SHP77 treated with DMSO at 0.1 percent for 48 hours (cell line): Measurements from ENCODE around the gene BARHL1.

Experiments used
- DNase-seq: peaks from one replicate; lab custom pipeline; 2025; lab: John Stamatoyannopoulos, UW

BARHL1 gene

DNA sequence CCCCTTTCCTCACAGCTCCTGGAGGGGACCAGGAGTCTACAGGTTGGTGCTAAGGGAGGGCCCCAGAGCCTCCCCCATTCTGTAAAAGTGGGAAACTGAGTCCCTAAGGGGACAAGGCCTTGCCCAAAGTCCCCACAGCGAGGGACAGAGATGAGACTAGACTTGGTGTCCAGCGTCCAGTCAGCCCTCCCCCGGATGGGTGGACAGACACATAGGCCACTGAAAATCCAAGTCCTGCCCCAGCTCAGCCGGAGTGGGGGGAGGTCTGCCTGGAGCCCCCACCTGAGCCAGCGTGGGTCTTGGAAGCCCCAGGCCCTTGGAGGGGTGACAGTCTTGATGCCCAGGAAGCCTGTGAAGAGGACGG lies 5.2 kb downstream of the BARHL1 start:
- DNase-seq: no peak

- no peak for DNase-seq
These were observed 5.7 kb downstream of the BARHL1 start for GRCh38 chr9:132588098-132588497.

GRCh38 chr9:132588501-132589147 lies 6.2 kb downstream of the BARHL1 start:
- DNase-seq: no peak

GRCh38 chr9:132589148-132590036 lies 7.0 kb downstream of the BARHL1 start:
- no peak for DNase-seq

DNA sequence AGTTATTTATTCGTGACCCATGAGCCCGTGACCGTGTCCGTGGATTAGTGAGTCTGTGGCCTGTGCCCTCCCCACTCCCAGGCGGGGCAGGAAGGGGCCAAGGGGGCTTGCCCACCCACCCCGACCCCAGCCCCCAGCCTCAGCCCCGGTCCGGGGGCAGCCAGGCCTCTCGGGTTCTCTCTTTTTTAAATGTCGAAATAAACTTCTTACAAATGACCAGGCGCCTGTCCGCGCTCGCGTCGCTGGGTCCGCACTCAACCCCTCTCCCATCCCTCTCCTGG lies 7.6 kb downstream of the BARHL1 start:
- DNase-seq: no peak

GRCh38 chr9:132590318-132591182 lies 8.1 kb downstream of the BARHL1 start:
- DNase-seq: no peak

DNA sequence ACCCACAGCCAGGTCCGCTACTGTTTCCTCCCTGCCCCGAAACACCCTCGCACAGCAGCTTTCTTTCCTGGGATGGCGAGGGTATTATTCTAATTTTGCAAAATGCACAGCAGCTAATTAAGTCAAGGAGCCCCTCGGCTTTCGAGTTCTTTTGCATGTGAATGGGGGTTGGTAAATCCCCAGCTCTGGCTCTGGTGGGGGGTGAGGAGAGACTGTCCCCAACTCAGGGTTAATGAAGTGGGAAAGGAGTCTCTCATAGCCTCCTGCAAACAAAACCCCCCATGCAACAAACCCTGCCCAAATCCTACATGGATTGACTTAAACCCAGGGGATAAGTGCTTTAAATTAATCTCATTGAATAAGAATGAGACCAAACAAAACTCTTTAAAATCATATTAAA lies 8.8 kb downstream of the BARHL1 start:
- DNase-seq: no peak

DNA sequence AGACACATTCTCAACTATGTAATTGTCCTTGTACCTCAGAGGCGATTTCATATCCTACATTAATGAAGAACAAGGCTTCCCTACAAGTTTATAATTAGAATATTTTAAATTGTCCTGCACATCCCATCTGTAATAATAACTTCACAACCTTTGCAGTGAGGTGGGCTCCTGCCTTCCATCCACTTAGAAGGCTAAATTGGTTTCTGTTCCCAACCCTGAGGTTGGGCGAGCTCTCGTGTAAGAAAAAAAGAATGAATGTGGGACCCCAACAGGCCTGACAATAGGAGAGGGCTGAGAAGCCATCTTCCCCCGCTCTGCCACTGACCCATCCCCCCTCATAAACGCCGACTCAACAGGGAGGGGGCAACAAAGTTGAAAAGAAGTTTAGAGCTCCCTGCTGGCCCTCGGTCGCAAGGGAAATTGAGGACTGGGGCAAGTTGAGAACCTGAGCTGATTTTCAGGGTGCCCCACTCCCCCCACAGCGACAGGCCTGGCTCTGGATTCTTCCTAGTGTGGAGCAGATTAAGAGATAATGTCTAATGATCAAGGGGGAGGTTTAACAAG lies 9.4 kb downstream of the BARHL1 start:
- no peak for DNase-seq

DNA sequence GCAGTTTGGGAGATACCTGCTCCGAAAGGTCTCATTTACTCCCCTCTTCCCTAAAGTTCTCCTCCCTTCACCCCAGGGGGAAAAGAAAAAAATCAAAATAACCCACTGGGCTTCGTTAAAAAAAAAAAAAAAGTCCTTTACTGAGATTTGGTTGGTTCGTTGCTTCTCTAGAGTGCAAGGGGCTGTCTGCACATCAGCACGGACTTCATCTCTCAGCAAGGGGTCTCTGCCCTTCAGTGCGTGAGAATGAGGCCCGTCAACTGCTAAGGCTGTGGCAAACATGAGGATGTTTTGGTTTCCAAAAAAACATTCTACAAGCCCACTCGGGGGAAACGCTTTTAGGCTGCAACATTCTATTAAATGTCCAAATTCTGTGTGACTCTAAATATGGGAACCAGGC lies 10.0 kb downstream of the BARHL1 start:
- no peak for DNase-seq

GRCh38 chr9:132594412-132594811 lies 12.0 kb downstream of the BARHL1 start:
- DNase-seq: no peak

- no peak for DNase-seq
These were observed 12.9 kb downstream of the BARHL1 start for GRCh38 chr9:132595319-132595718.

DNA sequence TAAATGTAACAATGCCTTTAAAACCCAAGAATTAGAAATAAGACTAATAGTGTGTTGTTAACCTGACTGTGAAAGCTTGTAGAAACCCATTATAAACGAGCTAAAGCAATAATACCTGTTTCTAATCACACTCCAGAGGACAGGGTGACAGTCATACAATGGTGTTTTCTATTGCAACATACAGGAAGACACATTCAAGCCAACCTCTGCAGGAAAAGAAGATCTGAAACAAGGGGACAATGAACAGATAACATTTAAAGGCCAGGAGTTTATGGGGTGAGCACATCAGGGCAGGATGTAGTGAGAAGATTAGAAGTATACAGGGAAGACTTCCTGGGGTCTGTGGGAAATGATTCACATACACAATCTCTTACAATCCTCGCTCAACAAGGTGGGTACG lies 13.8 kb downstream of the BARHL1 start:
- DNase-seq: no peak

DNA sequence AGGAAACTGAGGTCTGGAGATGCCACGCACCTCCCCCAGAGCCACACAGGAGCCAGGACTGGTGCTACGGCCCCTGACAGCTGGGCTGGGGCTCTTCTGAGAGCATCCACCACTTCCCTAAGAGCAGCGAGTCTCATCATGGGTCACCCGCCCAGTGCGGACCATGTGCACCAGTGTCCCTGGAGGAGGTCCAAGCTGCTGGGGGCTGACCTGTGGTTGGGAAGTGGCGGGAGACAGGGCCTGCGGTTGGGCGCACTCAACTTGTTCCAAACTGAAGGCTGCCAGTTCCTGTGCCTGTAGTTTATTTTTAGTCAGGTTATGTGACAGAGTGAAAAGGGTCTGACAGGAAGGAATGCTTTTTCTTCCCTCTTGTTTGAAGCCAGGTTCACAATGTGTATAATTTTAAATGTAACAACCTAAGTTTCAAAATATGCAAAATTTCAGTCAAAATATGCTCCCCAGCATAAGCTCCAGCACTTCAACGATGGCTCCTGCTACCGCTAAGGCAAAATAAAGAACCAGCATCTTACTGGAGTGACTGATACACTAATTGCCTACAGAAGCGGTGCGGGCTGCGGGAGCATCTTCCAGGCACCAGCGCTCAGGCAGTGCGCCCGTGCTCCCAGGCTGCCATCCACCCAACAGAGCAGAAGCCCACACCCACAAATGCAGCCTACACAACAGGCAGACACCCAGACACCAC lies 14.8 kb downstream of the BARHL1 start:
- DNase-seq: no peak

- no peak for DNase-seq
These were observed 18.0 kb downstream of the BARHL1 start for GRCh38 chr9:132600326-132600984.

GRCh38 chr9:132602207-132602606 lies 19.8 kb downstream of the BARHL1 start:
- DNase-seq: no peak

DNA sequence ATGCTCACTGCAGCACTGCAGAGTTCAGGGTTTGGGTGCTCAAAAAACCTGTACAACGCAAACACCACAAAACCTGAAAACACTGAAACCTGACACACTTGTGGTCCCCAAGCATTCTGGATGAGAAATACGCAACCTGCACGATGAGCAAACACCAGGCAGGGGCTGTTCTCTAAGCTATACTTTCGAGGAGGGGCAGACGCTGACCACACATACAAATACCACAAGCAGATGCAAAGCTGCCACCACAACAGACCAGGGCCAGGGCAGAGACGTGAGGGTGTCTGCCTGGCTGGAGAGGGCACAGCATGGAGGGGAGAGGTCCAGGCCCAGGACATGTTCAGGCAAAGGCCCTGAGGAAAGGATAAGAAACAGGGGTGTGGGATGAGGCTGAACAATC lies 23.0 kb downstream of the BARHL1 start:
- DNase-seq: no peak

DNA sequence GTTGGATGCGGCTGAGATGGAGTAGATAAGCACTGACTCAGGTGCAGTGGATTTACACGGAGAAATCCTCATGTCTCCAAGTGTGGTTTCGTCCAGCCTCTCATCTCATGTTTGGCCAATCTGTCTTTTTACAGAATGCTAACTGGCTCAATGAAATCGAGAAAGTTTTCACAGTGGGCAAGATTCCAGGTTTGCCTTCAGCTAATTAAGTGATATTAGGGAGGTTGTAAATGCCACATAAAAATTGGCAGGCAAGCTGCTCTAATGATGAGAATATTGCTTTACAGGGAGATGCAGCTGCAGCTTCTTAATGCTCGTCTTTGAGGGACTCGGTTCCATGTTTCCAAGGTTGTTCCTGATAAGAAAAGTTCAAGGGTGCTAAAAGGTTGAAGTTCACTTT lies 23.7 kb downstream of the BARHL1 start:
- no peak for DNase-seq

DNA sequence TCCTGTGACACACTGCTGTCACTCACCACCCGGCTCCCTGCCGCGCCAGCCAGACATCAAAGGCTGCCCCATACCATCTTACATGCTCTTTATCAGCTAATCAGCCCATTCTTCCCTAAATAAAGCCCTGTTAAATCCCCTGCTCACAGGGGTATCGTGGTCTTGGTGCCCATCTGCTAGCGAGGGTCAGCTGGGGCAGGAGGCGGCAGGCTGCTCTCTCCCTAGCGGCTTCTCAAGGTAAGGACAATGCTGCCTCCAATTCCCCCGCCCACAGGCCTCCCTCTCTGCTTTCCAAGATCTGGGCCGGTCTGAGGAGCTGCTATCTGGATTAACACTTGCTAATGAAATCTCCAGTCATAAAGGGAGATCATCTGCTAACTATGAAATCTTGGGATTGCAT lies 26.8 kb downstream of the BARHL1 start:
- no peak for DNase-seq

GRCh38 chr9:132609829-132610228 lies 27.4 kb downstream of the BARHL1 start:
- no peak for DNase-seq

DNA sequence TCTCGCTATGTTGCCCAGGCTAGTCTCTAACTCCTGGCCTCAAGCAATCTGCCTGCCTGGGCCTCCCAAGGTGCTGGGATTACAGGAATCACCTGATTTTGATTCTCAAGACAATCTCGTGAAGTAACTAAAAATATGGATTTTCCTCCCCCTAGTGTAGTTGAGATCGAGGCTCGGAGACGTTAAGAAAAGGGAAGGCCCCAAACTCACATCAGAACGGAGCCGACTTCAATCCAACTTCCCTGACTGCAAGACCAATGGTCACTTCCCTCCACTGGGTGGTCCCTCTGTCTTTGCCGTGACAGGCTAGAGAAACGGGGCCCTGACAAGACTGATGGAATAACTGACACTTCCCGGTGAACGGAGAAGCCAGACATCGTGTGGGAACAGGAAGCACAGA lies 28.3 kb downstream of the BARHL1 start:
- DNase-seq: no peak

DNA sequence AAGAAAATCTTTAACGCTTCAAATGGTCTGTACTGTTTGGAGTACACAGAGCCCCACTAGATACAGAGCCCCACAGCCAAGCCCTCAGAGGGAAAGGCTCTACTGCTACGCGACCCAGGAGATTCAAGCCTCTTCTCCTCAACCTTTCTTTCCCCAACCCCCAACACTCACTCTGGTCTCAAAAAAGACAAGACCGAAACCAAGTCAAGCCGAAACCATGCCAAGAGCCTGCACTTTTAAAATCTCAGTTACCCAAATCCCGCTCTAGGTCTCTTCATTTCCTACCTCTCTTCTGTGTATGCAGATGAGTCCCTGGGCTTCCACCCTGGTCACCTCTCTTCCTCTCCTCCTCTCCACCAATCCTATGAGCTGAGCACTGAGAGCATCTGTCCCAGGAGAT lies 31.9 kb downstream of the BARHL1 start:
- no peak for DNase-seq
